Activated gamma-delta T cell (primary cell): Measurements from ENCODE around the gene IQGAP2.
"Not testable (repeated sequence)": the region's sequence is repeated elsewhere in the genome, so short reads cannot be mapped to it uniquely, and the experiment has no call there.

Source experiments
- DNase-seq: peaks from one replicate; lab custom pipeline; 2025; lab: John Stamatoyannopoulos, UW

IQGAP2 gene

DNA sequence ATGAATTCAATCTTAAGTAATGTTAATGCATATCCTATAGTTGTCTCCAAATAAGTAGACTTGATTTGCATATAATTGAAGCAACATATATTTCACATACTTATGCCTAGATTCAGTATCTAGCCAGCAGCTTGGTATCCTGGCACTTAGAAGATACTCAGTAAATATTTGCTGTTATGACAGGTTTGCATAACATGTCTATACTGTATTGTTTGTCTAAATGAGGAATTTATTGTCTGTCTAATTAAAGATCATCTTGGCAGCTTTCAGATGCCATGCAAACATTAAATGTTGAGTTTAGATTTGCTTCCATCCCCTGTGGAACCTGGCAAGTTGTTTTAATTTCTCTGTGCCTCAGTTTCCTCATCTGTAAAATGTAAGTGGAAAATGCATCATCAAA, 9.4 kb downstream of the IQGAP2 start:
- no peak for DNase-seq

DNA sequence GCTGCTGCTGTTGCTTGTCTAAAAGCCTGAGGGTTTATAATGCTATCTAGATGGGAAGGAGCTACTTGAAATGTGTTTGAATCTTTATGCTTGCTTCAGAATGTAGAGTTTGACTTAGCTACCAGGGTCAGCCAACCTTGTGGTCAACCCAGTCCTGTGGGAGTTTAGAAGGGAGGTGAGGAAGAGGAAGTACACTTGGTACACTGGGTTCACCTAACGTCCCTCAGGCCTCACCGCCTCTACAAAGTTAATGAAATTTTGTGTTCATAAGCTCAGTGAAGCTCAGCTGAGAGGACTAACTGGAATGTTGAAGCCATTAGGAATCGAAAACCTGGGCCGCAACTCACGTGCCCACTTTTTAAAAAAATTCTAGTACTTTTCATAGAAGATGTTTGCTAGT, 10.7 kb downstream of the IQGAP2 start:
- no peak for DNase-seq

DNA sequence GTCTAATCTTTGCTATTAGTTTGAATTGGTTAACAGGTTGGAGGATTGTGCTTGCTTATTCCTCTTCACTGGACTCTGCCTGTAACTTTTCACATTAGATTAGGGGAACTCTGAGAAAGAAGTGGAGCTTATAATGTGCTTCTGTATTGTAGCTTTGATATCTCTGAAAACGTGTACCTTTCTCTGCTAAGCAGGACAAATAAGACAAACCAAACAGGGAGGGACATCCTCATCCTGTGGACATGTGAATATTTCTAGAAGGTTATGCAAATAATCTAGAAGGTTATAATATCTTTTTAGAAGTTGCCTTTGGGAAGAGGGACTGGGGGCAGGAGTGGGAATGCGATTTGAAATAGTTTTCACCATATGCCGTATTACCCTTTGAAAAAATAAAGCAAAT, 11.7 kb downstream of the IQGAP2 start:
- no peak for DNase-seq

DNA sequence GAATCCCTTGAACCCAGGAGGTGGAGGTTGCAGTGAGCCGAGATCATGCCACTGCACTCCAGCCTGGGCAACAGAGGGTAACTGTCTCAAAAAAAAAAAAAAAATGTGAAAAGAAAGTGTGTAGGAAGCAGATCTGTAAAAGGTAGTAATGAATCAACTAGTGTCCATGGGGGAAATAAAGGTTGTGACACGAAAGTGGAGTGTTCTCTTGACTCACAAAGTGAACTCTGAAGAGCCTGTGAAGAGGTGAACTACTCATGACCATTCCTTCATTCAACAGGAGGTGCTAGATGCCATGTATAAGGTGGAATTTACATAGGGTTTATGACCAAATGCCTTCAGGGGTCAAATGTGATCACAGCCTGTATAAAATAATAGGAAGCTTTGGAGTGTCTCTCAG, 12.8 kb downstream of the IQGAP2 start:
- DNase-seq: no peak

DNA sequence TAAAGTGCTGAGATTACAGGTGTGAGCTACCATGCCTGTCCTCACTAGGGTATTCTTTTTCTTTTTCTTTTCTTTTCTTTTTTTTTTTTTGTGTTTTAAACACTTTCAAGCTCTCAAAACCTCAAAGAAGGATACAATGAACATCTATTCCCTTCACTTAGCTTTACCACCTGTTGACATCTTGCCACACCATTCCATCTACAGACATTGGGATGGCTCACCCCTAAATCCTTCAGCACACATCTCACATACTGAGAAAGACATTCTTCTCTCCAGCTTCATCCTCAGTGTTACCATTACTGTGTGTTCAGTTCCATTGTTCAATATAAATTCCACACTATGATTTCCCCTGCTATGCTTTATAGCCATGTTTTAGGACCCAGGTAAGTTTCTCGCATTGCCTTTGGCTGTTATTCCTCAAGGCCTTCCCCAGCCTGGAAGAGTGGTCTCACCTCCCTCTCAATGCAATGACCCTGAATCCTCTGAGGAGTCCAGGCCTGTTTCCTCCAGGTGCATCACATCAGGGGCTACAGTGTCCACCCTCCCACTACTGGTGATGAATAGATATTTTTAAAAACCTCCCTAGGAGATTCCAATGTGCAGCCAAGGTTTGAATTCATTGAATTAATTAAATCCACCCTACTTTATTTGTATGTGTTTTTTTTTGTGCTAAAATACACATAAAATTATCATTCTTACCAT, 16.7 kb downstream of the IQGAP2 start:
- no peak for DNase-seq

DNA sequence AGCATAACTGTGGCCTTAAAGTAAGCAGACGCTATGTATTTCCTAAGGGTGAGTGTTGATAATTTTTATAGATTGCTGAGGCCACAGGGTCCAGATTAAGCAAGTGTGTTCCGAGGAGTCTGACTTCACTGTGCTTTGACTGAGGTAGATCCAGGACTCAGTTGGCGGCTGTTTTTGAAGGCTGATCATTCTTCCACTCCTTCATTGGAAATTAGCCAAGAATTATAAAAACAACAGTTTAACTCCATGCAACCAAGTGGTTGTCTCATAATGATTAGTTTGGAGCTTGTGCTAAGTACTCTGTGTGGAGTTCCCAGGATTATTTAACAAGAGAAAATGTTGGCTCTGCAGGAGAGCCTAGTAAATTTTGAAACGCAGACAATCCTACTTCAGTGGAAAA, 19.1 kb downstream of the IQGAP2 start:
- DNase-seq: no peak

DNA sequence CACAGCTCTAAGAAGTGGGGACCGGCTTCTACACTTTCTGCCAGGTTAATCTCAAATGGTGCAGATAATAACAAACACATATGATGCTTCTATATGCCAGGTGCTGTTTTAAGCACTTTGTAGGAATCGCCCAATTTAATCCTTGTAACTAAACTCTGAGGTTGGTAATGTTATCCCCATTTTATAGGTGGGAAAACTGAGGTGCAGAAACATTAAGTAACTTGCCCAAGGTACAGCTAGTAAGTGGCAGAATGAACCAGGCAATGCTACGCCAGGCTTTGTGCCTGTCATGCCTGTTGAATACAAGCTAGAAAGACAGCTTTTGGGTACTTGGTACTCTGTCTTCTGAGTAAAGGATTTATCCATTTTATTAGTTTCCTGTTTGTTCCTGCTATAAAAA, 19.7 kb downstream of the IQGAP2 start:
- no peak for DNase-seq

DNA sequence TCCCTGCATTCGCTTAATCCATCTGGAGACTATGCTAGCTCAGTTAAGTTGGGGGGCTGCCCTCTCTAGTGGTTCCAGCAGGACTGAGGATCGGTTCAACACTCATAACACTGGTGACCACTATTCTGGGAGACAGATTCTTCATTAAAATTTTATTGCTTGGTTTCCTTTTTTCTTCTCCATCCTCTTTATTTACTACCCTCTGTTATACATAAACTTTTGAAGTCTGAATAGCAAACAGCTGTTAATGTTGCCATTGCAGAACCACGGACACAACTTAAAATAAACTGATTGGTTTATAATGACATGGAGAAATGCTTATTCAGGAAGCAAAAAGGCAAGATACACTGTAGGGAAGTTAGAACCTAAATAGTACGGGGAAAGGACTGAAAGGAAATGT, 22.1 kb downstream of the IQGAP2 start:
- DNase-seq: no peak

DNA sequence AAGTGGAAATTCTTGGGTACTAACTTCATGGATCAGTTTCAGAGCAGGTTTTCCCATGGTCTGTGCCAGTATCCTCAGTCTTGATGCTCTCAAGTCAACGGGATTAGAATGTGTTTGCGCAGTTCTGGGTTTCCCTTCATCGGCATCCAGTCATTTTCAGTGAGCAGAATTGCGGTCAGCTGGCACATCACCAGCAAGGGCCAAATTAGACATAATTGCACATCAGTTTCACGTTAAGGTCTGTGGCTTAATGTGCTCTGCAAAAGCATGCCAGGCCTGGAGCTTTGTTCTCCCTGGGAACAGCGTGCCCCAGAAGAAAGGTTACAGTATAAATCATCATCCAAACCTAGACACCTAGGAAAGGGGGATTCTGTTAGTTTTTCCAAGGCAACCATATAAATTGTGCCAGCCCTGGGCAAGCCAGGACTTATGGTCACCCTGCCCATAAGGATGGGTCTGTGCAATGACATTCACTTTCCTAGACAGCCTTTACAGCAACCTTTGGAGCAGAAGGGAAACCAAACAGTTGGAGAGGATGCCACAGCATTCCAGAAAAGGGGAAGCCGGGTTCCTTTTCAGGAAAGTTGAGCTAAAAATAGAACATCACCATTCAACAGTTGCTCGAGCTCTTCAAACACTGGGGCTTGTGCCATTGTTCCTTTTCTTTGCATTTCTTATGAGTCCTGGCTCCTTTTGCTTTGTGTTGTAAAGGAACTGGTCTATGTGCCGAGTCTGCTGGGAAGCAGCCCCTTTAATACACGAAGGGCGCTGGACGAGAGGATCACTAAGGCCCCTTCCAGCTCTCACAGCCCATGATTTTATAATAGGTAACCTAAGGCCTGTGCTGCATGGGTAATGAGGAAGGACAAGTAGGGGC, 23.1 kb downstream of the IQGAP2 start:
- no peak for DNase-seq

DNA sequence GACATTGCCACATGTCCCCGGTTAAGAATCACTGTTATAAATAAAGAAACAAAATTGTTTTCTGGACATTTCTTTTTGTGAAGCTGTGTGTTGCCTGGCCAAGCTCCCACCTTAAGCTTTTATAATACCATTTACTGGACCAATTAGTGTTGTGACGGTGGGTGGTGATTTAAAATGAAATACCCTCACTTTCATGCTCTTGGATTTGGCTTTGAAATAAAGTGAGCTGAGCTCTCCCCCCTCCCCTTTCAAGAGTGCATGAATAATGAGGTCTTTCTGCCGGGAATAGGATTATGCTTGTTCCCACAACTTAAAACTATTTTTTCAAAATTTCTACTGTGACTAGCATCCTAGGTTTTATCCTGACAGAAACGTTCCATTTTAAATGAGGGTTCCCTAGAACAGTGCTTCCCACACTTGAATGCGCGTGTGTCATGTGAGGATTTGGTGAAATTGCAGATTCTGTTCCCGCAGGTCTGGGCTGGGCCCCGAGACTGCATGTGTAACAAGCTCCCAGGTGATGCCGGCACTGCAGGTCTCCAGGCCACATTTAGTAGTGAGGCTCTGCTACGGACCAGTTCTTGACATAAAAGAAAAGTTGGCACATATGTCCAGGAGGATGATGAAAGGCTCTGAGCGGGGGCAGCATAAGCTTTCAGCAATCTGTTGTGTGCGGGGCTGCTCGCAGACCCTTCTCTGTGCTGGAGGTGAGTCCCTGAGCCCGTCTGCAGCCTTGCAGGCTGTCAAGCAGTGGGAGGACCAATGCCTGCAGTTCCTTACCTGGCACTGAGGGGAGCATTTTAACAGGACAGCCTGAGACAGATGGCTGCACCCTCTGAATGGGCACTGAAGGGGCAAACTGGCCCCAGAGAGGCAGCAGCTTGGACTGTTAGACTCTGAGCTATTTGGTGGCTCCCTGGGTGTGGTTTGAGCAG, 24.4 kb downstream of the IQGAP2 start:
- no peak for DNase-seq

DNA sequence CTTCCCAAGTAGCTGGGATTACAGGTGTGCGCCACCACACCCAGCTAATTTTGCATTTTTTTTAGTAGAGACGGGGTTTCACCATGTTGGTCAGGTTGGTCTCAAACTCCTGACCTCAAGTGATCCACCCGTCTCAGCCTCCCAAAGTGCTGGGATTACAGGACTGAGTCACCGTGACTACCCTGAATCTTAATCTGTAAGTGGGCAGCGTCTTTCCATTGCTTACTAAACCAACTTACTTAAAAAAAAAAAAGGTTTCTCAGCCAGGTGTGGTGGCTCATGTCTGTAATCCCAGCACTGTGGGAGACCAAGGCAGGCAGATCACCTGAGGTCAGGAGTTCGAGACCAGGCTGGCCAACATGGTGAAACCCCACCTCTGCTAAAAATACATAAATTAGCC, 25.5 kb downstream of the IQGAP2 start:
- DNase-seq: not testable (repeated sequence)

DNA sequence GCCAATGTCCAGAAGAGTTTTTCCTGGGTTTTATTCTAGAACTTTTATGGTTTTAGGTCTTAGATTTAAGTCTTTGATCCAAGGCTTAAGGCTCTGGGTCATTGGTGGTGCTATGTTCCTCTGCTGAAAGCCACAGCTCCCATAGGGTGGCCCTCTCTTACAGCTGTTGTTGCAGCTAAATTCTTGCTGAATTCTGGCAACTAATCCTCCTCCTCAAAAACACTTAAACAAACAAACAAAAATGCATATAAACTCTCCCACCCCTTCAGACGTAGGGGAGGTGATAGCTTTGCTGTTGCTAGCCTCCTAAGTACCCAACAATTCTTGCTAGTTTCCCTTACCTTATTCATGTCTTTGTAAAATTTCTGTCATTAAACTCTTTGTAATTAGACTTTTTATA, 30.2 kb downstream of the IQGAP2 start:
- no peak for DNase-seq

DNA sequence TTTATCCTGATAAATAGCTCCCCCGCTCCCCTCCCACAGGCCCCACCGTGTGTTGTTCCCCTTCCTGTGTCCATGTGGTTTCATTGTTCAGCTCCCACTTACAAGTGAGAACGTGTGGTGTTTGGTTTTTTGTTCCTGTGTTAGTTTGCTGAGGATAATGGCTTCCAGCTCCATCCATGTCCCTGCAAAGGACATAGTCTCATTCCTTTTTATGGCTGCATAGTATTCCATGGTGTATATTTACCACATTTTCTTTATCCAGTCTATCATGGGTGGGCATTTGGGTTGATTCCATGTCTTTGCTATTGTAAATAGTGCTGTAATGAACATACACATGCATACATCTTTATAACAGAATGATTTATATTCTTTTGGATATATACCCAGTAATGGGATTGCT, 34.4 kb downstream of the IQGAP2 start:
- DNase-seq: not testable (repeated sequence)

DNA sequence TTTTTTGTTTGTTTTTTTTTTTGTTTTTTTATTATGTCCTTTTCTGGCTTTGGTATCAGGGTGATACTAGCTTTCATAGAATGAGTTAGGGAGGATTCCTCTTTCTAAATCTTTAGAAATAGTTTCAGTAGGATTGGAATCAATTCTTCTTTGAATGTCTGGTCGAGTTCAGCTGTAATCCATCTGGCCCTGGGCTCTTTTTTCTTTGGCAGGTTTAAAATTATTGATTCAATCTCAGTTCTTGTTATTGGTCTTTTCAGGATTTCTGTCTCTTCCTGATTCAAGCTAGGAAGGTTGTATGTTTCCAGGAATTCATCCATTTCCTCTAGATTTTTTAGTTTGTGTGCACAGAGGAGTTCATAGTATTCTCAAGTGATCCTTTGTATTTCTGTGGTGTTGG, 34.9 kb downstream of the IQGAP2 start:
- DNase-seq: no peak

DNA sequence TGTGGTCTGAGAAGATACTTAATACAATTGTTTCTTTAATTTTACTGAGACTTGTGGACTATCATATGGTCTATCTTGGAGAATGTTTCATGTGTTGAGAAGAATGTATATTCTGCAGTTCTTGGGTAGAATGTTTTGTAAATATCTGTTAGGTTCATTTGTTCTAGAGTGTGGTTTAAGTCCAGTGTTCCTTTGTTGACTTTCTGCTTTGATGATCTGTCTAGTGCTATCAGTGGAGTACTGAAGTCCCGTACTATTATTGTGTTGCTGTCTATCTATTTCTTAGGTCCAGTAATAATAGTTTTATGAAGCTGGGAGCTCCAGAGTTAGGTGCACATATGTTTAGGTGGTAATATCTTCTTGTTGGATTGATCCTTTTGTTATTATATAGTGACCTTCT, 36.1 kb downstream of the IQGAP2 start:
- no peak for DNase-seq

DNA sequence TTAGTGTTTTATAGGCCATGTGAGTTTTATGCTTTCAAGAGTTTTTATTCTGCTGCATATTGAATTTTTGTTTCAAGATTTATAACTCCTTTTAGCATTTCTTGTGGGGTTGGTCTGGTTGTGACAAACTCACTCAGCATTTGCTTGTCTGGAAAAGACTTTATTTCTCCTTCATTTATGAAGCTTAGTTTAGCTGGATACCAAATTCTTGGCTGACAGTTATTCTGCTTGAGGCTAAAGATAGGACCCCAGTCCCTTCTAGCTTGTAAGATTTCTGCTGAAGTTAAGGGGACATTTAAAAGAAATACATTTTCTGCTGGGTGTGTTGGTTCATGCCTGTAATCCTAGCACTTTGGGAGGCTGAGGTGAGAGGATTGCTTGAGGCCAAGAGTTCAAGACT, 36.8 kb downstream of the IQGAP2 start:
- DNase-seq: no peak

DNA sequence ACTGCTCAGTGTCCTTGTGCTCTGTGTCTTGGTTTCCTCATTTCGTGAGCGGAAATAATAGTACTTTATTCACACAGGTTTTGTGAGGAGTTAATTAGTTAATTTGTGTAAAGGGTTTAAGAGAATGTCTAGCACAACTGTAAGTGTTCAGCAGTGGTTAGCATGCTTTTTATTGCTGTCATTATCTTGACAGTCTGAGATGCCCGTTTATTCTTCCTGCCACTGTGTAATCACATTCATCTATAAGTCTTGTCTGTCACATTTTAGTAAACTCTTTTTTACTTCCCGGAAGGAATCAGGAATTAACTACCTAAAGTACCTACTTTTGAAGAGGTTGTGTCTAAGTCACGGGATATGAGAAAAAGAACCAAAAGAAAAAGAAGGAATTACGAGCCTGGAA, 38.0 kb downstream of the IQGAP2 start:
- no peak for DNase-seq

DNA sequence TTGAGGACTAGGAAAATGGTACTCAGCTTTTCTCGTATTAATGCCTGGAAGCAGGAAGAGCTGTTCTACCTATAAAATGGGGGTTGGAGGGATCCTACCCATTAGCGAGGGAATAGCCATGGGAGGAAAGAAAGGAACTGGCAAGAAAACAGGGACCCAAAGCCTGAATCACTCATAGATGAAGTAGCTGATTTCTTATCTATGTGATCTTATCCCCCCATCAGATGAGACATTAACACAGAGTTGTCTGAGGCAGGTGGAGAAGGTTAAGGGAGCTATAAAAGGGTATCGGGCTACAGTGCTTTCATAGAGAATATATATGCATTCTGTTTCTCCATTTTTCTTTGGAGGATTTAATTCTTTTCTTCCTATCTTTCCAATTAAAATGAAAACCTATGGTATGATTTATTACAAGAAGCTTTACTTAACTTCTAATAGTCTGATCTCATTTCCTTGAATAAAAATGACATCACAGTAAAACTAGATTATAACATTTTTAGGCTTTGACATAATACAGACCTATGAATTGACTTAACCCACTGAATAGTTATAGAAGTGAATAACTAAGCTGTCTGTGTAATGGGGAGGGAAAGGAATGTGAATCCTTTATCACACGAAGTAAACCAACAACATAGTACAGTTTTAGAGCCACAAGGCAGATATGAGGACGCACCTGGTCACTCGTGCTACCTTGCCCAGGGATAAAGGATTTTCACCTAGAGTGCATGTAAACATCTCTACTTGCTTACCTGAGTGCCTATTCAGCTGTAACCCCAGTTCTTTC, 39.0 kb downstream of the IQGAP2 start:
- no peak for DNase-seq

DNA sequence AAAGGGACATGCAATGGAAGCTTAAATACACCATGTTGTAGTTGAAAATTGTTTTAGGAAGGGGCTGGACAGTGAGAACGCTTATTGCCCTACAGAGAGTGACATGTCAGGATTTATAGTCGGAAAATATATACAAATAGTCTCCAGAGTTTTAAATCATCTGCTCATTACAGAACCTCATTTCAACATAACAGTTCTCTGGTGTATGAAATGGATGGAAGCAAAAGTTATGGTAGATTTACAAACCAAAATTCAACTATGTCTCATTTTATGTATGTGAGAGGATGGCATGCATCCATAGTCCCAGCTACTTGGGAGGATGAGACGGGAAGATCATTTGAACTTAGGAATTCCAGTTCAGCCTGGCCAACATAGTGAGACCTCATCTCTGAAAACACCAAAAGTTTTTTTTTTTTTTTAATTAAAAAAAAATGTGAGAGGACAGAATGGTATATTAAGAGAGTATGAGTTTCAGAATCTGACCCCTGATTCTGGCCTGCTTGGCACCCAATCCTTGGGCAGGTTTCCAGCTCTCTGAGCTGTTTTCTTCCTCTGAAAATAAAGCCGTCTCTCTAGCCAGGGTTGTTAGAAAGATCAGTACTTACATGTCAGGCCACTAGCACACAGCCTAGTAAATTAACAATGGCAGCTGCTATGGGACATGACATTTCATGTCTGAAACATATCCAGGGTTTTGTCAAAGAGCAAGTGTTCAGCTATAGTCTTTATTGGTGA, 40.1 kb downstream of the IQGAP2 start:
- no peak for DNase-seq

DNA sequence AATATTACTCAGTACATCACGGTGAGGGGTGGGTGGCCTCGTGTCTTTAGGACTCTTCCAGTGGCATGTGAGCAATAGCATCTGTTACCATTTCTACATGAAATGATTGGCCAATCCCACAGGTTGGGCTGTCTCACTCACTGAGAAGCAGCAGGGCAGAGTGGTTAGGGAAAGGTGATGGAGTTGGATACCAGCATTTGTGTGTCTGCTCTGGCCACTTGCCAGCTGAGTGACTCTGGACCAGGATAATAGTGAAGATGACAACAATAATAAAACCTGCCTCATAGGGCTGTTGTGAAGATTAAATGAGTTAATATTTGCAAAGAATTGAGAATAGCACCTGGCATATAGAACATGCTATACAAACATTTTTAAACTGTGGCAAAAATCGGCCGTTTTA, 42.0 kb downstream of the IQGAP2 start:
- no peak for DNase-seq

DNA sequence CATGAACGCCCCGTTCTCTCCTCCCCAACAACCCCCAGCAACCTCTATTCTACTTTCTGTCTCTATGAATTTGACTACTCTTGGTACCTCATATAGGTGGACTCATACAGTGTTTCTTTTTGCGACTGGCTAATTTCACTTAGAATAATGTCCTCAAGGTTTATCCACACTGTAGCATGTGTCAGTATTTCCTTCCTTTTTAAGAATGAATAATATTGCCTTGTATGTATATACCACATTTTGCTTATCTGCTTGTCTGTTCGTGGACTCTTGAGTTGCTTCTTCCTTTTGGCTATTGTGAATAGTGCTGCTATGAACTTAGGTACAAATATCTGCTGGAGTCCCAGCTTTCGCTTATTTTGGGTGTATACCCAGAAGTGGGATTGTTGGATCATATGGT, 42.7 kb downstream of the IQGAP2 start:
- no peak for DNase-seq
